22Rv1 (cell line): Measurements from ENCODE around the gene TMEM184A.

Source experiments
- CTCF ChIP-seq: fragments of 450-650 bp; IDR thresholded peaks from 2 replicates; pipeline ENCODE4 v1.5.1; 2017; ENCODE audit warnings: mild to moderate bottlenecking
- ZFX ChIP-seq: fragments of 450-650 bp; IDR thresholded peaks from 2 replicates; pipeline ENCODE4 v1.6.1; 2017; ENCODE audit warnings: antibody characterized with exemption, borderline replicate concordance

GRCh38 chr7:1500064-1500807 lies 55.8 kb downstream of the TMEM184A start:
- TF ChIP-seq CTCF (no peak), ZFX (no peak)
